ENCODE measurements around the gene SLC38A4. TPM values are rescaled to one million over a fixed set of nuclear protein-coding genes. Genes with fewer than 3 reads are reported as not detected.

SLC38A4 gene
- total and polyA plus RNA-seq, 2 donors (not counting 1 experiment from before 2014, with no cell fraction given) = 5.5 to 6.1 TPM

- no peaks in the 10 kb centered on the region for H3K79me2 ChIP-seq (ENCODE audit: control insufficient read depth, insufficient read depth, low read length)
- no peaks in the 10 kb centered on the region for H3K27me3 ChIP-seq (ENCODE audit: control insufficient read depth, insufficient read depth, low read length)
- no peaks in the 10 kb centered on the region for H3K4me1 ChIP-seq (ENCODE audit: control insufficient read depth, extremely low read depth, insufficient read depth, low read length)
- no peak overlapping the region for H3K27ac ChIP-seq (ENCODE audit: insufficient read depth, low read length)
- no peaks in the 10 kb centered on the region for H3K9me3 ChIP-seq (ENCODE audit: control insufficient read depth, insufficient read depth, low read depth, low read length)
- no peak overlapping the region for H3K4me3 ChIP-seq (replicated peaks in 1 of 4; ENCODE audit: control extremely low read depth in 1 of 4, insufficient read depth in 1 of 4, low read depth in 3 of 4, low read length in 4 of 4)
- TF ChIP-seq CTCF (conservative IDR thresholded peaks at IDR 0.05 in 1 of 2, IDR thresholded peaks at IDR 0.05 in 1 of 2; ENCODE audit: low read depth in 1 of 2, low read length in 2 of 2) (no peak), EZH2 (IDR thresholded peaks at IDR 0.05; ENCODE audit: low read length, missing control alignments) (no peak)
- DNase-seq (ENCODE audit: low read depth in 2 of 2) = no peak
- no peak overlapping the region for H2AFZ ChIP-seq (ENCODE audit: low read length)
- no peak overlapping the region for H3K4me2 ChIP-seq (ENCODE audit: extremely low read depth, insufficient read depth, low read length)
- H3K36me3 ChIP-seq (ENCODE audit: control insufficient read depth, insufficient read depth, low read length) = no peaks in the 10 kb centered on the region
- no peaks in the 10 kb centered on the region for H4K20me1 ChIP-seq (ENCODE audit: control insufficient read depth, extremely low read depth, insufficient read depth, low read length)
- no peak overlapping the region for H3K9ac ChIP-seq (ENCODE audit: insufficient read depth, low read length)
Observed at GRCh38 chr12:46847001-46847400, 21.2 kb upstream of the SLC38A4 start.

DNA sequence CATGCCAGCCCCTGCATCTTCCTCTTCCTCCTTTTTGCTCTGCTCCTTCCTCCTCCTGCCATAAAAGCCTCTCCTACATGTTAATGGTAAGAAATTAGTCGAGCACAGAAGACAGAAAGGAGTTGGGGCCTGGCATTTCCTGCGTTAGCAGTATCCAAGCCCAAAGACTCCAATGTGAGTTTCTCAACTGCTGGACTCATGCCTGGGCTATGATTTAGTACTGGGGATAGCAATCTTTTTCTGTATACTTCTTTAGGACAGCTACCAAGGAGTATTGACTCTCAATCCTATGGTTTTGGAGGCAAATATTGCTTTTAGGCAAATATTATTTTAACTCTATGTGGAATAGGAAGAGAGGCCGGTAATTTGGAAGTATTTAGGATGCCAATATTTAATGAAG lies 18.0 kb upstream of the SLC38A4 start:
- TF ChIP-seq CTCF (conservative IDR thresholded peaks at IDR 0.05 in 1 of 2, IDR thresholded peaks at IDR 0.05 in 1 of 2; ENCODE audit: low read depth in 1 of 2, low read length in 2 of 2) = no peak
- TF ChIP-seq EZH2 (IDR thresholded peaks at IDR 0.05; ENCODE audit: low read length, missing control alignments) = no peak
- Histone ChIP-seq H3K4me3 (replicated peaks in 1 of 4; ENCODE audit: control extremely low read depth in 1 of 4, insufficient read depth in 1 of 4, low read depth in 3 of 4, low read length in 4 of 4) (no peak overlapping the region), H3K27ac (ENCODE audit: insufficient read depth, low read length) (no peak overlapping the region), H3K4me1 (ENCODE audit: control insufficient read depth, extremely low read depth, insufficient read depth, low read length) (no peaks in the 10 kb centered on the region), H3K27me3 (ENCODE audit: control insufficient read depth, insufficient read depth, low read length) (no peaks in the 10 kb centered on the region), H3K36me3 (ENCODE audit: control insufficient read depth, insufficient read depth, low read length) (no peaks in the 10 kb centered on the region), H3K4me2 (ENCODE audit: extremely low read depth, insufficient read depth, low read length) (no peak overlapping the region), H4K20me1 (ENCODE audit: control insufficient read depth, extremely low read depth, insufficient read depth, low read length) (no peaks in the 10 kb centered on the region), H3K9me3 (ENCODE audit: control insufficient read depth, insufficient read depth, low read depth, low read length) (no peaks in the 10 kb centered on the region), H3K79me2 (ENCODE audit: control insufficient read depth, insufficient read depth, low read length) (no peaks in the 10 kb centered on the region), H3K9ac (ENCODE audit: insufficient read depth, low read length) (no peak overlapping the region), H2AFZ (ENCODE audit: low read length) (no peak overlapping the region)
- DNase-seq (ENCODE audit: low read depth in 2 of 2) = peak in 1 of 2 donors; percentile 65

DNA sequence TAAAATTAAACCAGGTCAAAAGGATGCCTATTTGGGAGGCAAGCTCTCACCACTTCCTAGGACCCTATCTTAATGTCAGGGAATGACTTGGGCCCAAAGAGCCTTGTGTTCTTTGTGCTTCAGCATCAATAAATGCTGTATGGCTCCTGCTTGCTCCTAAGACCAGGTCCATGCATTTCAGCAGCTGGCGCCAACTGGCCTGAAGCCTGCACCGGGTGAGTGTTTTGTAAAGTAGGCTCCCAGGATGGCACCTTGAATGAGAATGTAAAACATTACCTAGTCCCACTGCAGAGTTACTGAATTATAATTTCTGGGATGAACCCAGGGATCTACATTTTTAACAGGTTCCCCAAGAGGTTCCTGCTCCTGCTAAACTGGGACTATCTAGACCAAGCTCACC lies 16.1 kb upstream of the SLC38A4 start:
- TF ChIP-seq EZH2 (IDR thresholded peaks at IDR 0.05; ENCODE audit: low read length, missing control alignments) = no peak
- no peak for TF ChIP-seq CTCF (conservative IDR thresholded peaks at IDR 0.05 in 1 of 2, IDR thresholded peaks at IDR 0.05 in 1 of 2; ENCODE audit: low read depth in 1 of 2, low read length in 2 of 2)
- Histone ChIP-seq H3K27ac (ENCODE audit: insufficient read depth, low read length) (no peak overlapping the region), H3K36me3 (ENCODE audit: control insufficient read depth, insufficient read depth, low read length) (no peaks in the 10 kb centered on the region), H3K9ac (ENCODE audit: insufficient read depth, low read length) (no peak overlapping the region), H3K27me3 (ENCODE audit: control insufficient read depth, insufficient read depth, low read length) (no peaks in the 10 kb centered on the region), H3K4me2 (ENCODE audit: extremely low read depth, insufficient read depth, low read length) (no peak overlapping the region), H3K79me2 (ENCODE audit: control insufficient read depth, insufficient read depth, low read length) (no peaks in the 10 kb centered on the region), H2AFZ (ENCODE audit: low read length) (no peak overlapping the region), H3K4me3 (replicated peaks in 1 of 4; ENCODE audit: control extremely low read depth in 1 of 4, insufficient read depth in 1 of 4, low read depth in 3 of 4, low read length in 4 of 4) (no peak overlapping the region), H3K4me1 (ENCODE audit: control insufficient read depth, extremely low read depth, insufficient read depth, low read length) (no peaks in the 10 kb centered on the region), H3K9me3 (ENCODE audit: control insufficient read depth, insufficient read depth, low read depth, low read length) (no peaks in the 10 kb centered on the region), H4K20me1 (ENCODE audit: control insufficient read depth, extremely low read depth, insufficient read depth, low read length) (no peaks in the 10 kb centered on the region)
- no peak for DNase-seq (ENCODE audit: low read depth in 2 of 2)
